ENCODE results near the gene RABGAP1.

Gene RABGAP1

DNA sequence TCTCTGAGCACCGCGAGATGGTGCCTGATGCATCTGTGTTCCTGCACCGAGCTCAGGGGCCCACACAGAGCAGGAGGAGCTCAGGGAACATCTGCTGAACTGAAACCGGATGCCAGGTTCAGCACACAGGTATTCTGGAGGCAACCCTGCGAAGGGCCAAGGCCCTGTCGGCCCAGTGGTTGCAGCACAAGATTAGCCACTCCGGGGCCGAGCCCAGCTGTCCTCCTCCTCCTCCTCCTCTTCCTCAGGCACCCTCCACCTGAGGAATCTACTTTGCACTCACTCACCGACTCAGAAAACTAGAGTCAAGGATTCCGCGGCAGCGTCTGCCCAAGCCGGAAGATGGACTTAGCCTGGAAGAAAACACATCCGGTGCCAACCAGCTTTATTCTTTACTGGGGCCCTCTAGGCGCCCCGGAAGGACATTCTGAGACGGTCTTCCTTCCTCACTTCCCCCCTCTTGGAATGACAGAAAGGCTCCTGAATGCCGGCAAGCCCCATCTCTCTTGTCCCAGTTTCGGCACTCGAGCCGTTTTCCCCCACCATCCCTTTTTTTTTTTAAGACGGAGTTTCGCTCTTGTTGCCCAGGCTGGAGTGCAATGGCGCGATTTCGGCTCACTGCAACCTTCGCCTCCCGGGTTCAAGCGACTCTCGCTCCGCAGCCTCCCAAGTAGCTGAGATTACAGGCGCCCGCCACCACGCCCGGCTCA is 27.7 kb upstream of the RABGAP1 start, which contains the start of gene ZBTB6:
Gene ZBTB6 (minus strand): TSS at position 360 of the 710 bp plus-strand sequence. CDS start 1,251 bp downstream, outside the sequence.
- TF ChIP-seq CTCF (IDR thresholded peaks at IDR 0.05; ENCODE audit: low read depth, low read length) = no peak
- peak; percentile 57 for DNase-seq (ENCODE audit: extremely low read depth, low read depth)

GRCh38 chr9:122918310-122918709 is 22.5 kb upstream of the RABGAP1 start:
- no peak for DNase-seq (ENCODE audit: extremely low read depth, low read depth)
- TF ChIP-seq CTCF (IDR thresholded peaks at IDR 0.05; ENCODE audit: low read depth, low read length) = no peak

GRCh38 chr9:122922713-122923112 is 18.1 kb upstream of the RABGAP1 start:
- no peak for DNase-seq (ENCODE audit: extremely low read depth, low read depth)
- TF ChIP-seq CTCF (IDR thresholded peaks at IDR 0.05; ENCODE audit: low read depth, low read length) = no peak

DNA sequence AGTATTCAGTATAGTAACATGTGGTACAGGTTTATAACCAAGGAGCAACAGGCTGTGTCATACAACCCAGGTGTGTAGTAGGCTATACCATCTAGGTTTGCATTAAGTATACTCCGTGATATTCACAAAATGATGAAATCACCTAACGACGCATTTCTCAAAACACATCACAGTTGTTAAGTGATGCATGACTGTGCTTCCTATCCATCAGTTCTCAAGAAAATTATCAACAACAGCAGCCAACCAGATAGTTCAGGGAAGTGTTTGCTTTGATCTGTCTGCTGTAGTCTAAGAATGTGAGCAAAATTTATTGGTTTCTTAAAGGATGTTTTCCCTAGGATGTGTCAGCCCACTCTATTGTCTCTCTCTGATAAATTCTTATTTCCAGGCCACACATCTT is 16.9 kb upstream of the RABGAP1 start:
- no peak for DNase-seq (ENCODE audit: extremely low read depth, low read depth)
- no peak for TF ChIP-seq CTCF (IDR thresholded peaks at IDR 0.05; ENCODE audit: low read depth, low read length)

GRCh38 chr9:122929796-122930354 is 10.9 kb upstream of the RABGAP1 start:
- no peak for TF ChIP-seq CTCF (IDR thresholded peaks at IDR 0.05; ENCODE audit: low read depth, low read length)
- no peak for DNase-seq (ENCODE audit: extremely low read depth, low read depth)

GRCh38 chr9:122930541-122931225 is 10.1 kb upstream of the RABGAP1 start:
- DNase-seq (ENCODE audit: extremely low read depth, low read depth) = no peak

More at GRCh38 chr9:122930541-122931225, 10.1 kb upstream of the RABGAP1 start:
- no peak for TF ChIP-seq CTCF (IDR thresholded peaks at IDR 0.05; ENCODE audit: low read depth, low read length)

Data from AG09319 (cell line).